SK-N-SH (cell line): ENCODE data around the gene TUBA1A.

Experiments
- CHD2 ChIP-seq: fragments of 150-350 bp; IDR thresholded peaks from 2 replicates; pipeline ENCODE4 v1.6.1; 2018; ENCODE audit warnings: low read length; ENCODE audit not compliant: partially characterized antibody
- EP300 ChIP-seq, 2 experiments: IDR thresholded peaks; 2 replicates each; pipeline versions ENCODE4 v1.4.0 to v1.6.1; 2012; ENCODE audit warnings: borderline replicate concordance in 1 of 2, low read depth in 1 of 2, low read length in 1 of 2
- EZH2phosphoT487 ChIP-seq: fragments of 200-600 bp; sonication (generic); IDR thresholded peaks from 2 replicates; pipeline ENCODE4 v1.6.1; 2017; ENCODE audit warnings: low read depth, mixed run types, mild to moderate bottlenecking, antibody characterized with exemption, moderate library complexity, borderline replicate concordance
- FOXJ3 ChIP-seq: sonication (generic); formaldehyde crosslinking; IDR thresholded peaks from 2 replicates; pipeline ENCODE4 v1.5.1; 2020; ENCODE audit warnings: mild to moderate bottlenecking, missing genetic modification reagents
- GABPA ChIP-seq: IDR thresholded peaks from 2 replicates; pipeline ENCODE4 v1.4.0; 2012; ENCODE audit warnings: low read depth, mild to moderate bottlenecking
- MAX ChIP-seq: IDR thresholded peaks from 2 replicates; pipeline ENCODE4 v1.4.0; 2012; ENCODE audit warnings: low read depth
- MXI1 ChIP-seq: IDR thresholded peaks from 2 replicates; pipeline ENCODE4 v1.6.1; 2012; ENCODE audit warnings: mild to moderate bottlenecking, low read depth, low read length, improper control_type of control experiment
- RAD21 ChIP-seq: IDR thresholded peaks from 2 replicates; pipeline ENCODE4 v1.6.1; 2012; ENCODE audit warnings: mild to moderate bottlenecking, low read length
- SIN3A ChIP-seq: IDR thresholded peaks from 2 replicates; pipeline ENCODE4 v1.6.1; 2012; ENCODE audit warnings: low read depth, mild to moderate bottlenecking, low read length, moderate library complexity, borderline replicate concordance
- TAF1 ChIP-seq: IDR thresholded peaks from 2 replicates; pipeline ENCODE4 v1.6.1; 2012; ENCODE audit warnings: low read depth, mild to moderate bottlenecking, low read length, moderate library complexity, borderline replicate concordance
- TF ChIP-seq, protein P1 (sequence below): fragments of 200-600 bp; sonication (generic); IDR thresholded peaks from 2 replicates; pipeline ENCODE4 v1.6.1; 2017; ENCODE audit warnings: antibody characterized with exemption, mild to moderate bottlenecking, moderate library complexity
- TF ChIP-seq, protein P2 (sequence below): IDR thresholded peaks from 2 replicates; pipeline ENCODE4 v1.6.1; 2012; ENCODE audit warnings: mild to moderate bottlenecking, low read depth, low read length, moderate library complexity

GRCh38 chr12:49220972-49221371 lies 32.1 kb upstream of the TUBA1A start:
- no peak for TF ChIP-seq GABPA
- no peak for TF ChIP-seq TAF1
- TF ChIP-seq, protein P1, sequence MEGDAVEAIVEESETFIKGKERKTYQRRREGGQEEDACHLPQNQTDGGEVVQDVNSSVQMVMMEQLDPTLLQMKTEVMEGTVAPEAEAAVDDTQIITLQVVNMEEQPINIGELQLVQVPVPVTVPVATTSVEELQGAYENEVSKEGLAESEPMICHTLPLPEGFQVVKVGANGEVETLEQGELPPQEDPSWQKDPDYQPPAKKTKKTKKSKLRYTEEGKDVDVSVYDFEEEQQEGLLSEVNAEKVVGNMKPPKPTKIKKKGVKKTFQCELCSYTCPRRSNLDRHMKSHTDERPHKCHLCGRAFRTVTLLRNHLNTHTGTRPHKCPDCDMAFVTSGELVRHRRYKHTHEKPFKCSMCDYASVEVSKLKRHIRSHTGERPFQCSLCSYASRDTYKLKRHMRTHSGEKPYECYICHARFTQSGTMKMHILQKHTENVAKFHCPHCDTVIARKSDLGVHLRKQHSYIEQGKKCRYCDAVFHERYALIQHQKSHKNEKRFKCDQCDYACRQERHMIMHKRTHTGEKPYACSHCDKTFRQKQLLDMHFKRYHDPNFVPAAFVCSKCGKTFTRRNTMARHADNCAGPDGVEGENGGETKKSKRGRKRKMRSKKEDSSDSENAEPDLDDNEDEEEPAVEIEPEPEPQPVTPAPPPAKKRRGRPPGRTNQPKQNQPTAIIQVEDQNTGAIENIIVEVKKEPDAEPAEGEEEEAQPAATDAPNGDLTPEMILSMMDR: no peak
- no peak for TF ChIP-seq SIN3A
- no peak for TF ChIP-seq MAX
- TF ChIP-seq EP300 (IDR thresholded peaks at IDR 0.05; ENCODE audit: borderline replicate concordance in 1 of 2, low read depth in 1 of 2, low read length in 1 of 2): no peak
- no peak for TF ChIP-seq EZH2phosphoT487
- no peak for TF ChIP-seq CHD2
- TF ChIP-seq, protein P2, sequence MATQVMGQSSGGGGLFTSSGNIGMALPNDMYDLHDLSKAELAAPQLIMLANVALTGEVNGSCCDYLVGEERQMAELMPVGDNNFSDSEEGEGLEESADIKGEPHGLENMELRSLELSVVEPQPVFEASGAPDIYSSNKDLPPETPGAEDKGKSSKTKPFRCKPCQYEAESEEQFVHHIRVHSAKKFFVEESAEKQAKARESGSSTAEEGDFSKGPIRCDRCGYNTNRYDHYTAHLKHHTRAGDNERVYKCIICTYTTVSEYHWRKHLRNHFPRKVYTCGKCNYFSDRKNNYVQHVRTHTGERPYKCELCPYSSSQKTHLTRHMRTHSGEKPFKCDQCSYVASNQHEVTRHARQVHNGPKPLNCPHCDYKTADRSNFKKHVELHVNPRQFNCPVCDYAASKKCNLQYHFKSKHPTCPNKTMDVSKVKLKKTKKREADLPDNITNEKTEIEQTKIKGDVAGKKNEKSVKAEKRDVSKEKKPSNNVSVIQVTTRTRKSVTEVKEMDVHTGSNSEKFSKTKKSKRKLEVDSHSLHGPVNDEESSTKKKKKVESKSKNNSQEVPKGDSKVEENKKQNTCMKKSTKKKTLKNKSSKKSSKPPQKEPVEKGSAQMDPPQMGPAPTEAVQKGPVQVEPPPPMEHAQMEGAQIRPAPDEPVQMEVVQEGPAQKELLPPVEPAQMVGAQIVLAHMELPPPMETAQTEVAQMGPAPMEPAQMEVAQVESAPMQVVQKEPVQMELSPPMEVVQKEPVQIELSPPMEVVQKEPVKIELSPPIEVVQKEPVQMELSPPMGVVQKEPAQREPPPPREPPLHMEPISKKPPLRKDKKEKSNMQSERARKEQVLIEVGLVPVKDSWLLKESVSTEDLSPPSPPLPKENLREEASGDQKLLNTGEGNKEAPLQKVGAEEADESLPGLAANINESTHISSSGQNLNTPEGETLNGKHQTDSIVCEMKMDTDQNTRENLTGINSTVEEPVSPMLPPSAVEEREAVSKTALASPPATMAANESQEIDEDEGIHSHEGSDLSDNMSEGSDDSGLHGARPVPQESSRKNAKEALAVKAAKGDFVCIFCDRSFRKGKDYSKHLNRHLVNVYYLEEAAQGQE: no peak
- no peak for TF ChIP-seq MXI1
- no peak for TF ChIP-seq RAD21
- no peak for TF ChIP-seq FOXJ3 (CRISPR knock-in tag)
